ENCODE measurements around the gene ADM.

ADM gene

DNA sequence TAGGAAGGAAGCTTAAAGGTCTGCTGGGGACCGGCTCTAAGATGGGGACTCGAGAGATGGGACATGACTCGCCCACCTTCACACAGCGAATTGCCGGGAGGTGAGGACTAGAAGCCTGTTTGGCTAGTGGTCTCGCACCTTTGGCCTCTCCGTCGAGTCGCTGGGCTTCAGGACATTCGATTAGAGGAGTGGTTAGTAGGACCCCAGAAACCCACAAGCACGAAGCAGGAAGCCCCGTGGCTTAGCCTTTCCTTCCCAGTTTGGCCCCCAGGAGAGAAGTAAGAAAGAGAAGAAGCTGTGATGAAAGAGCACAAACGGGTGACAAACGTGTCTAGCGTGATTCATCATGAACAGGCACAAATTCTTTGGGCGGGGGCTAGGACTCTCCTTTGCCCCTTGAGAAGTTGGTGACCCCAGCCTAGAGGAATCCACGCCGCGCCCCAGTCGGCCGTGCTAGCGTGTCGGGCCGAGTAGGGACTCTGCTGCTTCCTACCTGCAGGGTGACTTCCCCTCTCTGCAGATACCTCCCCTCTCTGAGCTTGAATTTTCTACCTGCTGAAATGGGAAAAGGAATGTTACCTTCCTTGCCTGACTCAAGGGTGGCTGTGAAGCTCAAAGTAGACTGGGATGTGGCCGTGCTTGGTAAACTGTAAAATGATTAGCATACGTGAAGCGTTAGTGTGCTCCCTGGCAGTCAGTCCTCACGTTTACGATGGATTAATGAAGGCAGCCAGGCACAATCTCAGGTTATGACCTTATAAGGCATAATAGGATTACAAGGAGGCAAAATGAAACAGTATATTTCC, 1.1 kb upstream of the ADM start:
- H3K79me2 ChIP-seq (ENCODE audit: low read length): peaks cover 65% of the 10 kb centered on the region
- H3F3A ChIP-seq (ENCODE audit: insufficient read depth, low read length): peaks cover 66% of the 10 kb centered on the region

DNA sequence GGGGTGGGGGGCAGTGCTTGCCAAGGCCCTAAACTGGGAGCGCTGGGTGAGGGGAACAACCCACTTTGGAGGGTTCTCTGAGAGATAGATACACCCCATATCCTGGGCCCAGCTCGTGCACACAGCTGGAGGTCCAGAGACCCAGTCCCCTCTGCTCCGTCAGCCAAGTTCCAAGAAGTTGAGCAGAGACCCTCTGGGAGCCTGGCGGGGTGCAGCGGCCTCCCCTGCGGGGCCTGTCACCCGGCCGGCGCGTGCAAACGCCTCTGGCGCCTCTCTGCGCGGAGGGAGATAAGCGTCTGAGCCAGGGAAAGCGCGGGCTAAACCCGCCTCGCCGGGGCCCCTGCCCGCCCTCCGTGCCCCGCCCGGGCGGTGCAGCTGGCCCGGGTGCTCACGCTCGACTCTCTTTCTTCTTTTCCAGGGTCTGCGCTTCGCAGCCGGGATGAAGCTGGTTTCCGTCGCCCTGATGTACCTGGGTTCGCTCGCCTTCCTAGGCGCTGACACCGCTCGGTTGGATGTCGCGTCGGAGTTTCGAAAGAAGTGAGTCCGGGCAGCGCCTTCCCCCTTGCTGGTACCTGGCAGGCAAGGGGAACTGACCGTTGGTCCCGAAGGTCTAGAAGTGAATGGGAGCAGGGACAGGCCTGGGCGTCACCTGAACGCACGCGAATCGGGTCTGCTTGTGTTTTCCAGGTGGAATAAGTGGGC, 540 bp downstream of the ADM start:
- Histone ChIP-seq H3K4me1 (ENCODE audit: low read length) (peaks cover 19% of the 10 kb centered on the region), H3K79me2 (ENCODE audit: low read length) (peaks cover 66% of the 10 kb centered on the region), H3K27me3 (replicated peaks; ENCODE audit: insufficient read depth, low read length) (no peaks in the 10 kb centered on the region), H3K36me3 (replicated peaks; ENCODE audit: insufficient read depth, low read length) (peaks cover 17% of the 10 kb centered on the region), H4K20me1 (ENCODE audit: insufficient read depth, low read length) (0 out of 2 replicates have a peak, but pooled peaks cover 7% of the 10 kb centered on the region), H3F3A (ENCODE audit: insufficient read depth, low read length) (peaks cover 82% of the 10 kb centered on the region), H2AFZ (ENCODE audit: low read length) (no peak overlapping the region), H3K4me2 (ENCODE audit: low read depth, low read length) (peak overlapping the region; percentile 95), H3K9ac (ENCODE audit: low read length) (peak overlapping the region; percentile 97), H3K9me2 (replicated peaks; ENCODE audit: insufficient read depth, low read length) (no peaks in the 10 kb centered on the region), H3K27ac (ENCODE audit: low read length) (peak overlapping the region; percentile 97), H3K9me3 (replicated peaks; ENCODE audit: insufficient read depth, low read length) (no peaks in the 10 kb centered on the region), H3K4me3 (ENCODE audit: low read length) (peak overlapping the region; percentile 96)
- DNase-seq: peak; percentile 20
- TF ChIP-seq EZH2 (optimal IDR thresholded peaks at IDR 0.05; ENCODE audit: low read depth, low read length): no peak
- no peak for TF ChIP-seq CTCF (IDR thresholded peaks at IDR 0.05; ENCODE audit: low read length)
- TF ChIP-seq EZH2phosphoT487 (IDR thresholded peaks at IDR 0.05; ENCODE audit: low read length): no peak

More for the DNA sequence above, 1.1 kb upstream of the ADM start:
- Histone ChIP-seq H3K4me2 (ENCODE audit: low read depth, low read length) (peak overlapping the region; percentile 95), H3K27ac (ENCODE audit: low read length) (peak overlapping the region; percentile 97), H3K9me3 (replicated peaks; ENCODE audit: insufficient read depth, low read length) (no peaks in the 10 kb centered on the region), H3K4me1 (ENCODE audit: low read length) (peaks cover 7% of the 10 kb centered on the region), H3K9ac (ENCODE audit: low read length) (peak overlapping the region; percentile 97), H3K4me3 (ENCODE audit: low read length) (peak overlapping the region; percentile 96), H3K9me2 (replicated peaks; ENCODE audit: insufficient read depth, low read length) (no peaks in the 10 kb centered on the region), H2AFZ (ENCODE audit: low read length) (peak overlapping the region; percentile 60), H4K20me1 (ENCODE audit: insufficient read depth, low read length) (0 out of 2 replicates have a peak, but pooled peaks cover 7% of the 10 kb centered on the region), H3K27me3 (replicated peaks; ENCODE audit: insufficient read depth, low read length) (no peaks in the 10 kb centered on the region), H3K36me3 (replicated peaks; ENCODE audit: insufficient read depth, low read length) (peaks cover 17% of the 10 kb centered on the region)
- DNase-seq: peak; percentile 59
- TF ChIP-seq EZH2phosphoT487 (IDR thresholded peaks at IDR 0.05; ENCODE audit: low read length) (no peak), EZH2 (optimal IDR thresholded peaks at IDR 0.05; ENCODE audit: low read depth, low read length) (no peak), CTCF (IDR thresholded peaks at IDR 0.05; ENCODE audit: low read length) (no peak)

DNA sequence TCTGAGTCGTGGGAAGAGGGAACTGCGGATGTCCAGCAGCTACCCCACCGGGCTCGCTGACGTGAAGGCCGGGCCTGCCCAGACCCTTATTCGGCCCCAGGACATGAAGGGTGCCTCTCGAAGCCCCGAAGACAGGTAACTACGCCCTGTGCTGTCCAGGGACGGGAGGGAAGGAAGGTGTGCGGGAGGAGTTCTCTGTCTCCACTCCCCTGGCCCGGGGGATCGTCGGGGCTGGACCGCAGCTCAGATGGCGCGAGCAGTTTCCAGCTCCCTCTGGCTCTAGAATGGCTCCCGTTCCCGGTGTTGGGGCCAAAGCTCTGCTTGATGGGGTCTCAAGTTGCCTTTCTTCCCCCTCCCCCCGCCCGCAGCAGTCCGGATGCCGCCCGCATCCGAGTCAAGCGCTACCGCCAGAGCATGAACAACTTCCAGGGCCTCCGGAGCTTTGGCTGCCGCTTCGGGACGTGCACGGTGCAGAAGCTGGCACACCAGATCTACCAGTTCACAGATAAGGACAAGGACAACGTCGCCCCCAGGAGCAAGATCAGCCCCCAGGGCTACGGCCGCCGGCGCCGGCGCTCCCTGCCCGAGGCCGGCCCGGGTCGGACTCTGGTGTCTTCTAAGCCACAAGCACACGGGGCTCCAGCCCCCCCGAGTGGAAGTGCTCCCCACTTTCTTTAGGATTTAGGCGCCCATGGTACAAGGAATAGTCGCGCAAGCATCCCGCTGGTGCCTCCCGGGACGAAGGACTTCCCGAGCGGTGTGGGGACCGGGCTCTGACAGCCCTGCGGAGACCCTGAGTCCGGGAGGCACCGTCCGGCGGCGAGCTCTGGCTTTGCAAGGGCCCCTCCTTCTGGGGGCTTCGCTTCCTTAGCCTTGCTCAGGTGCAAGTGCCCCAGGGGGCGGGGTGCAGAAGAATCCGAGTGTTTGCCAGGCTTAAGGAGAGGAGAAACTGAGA, 1.4 kb downstream of the ADM start:
- Histone ChIP-seq H3K4me3 (ENCODE audit: low read length) (peak overlapping the region; percentile 96), H3K4me1 (ENCODE audit: low read length) (peaks cover 27% of the 10 kb centered on the region), H3K9me2 (replicated peaks; ENCODE audit: insufficient read depth, low read length) (no peaks in the 10 kb centered on the region), H3F3A (ENCODE audit: insufficient read depth, low read length) (peaks cover 90% of the 10 kb centered on the region), H3K9ac (ENCODE audit: low read length) (peak overlapping the region; percentile 97), H3K4me2 (ENCODE audit: low read depth, low read length) (peak overlapping the region; percentile 95), H2AFZ (ENCODE audit: low read length) (no peak overlapping the region), H3K9me3 (replicated peaks; ENCODE audit: insufficient read depth, low read length) (no peaks in the 10 kb centered on the region), H3K79me2 (ENCODE audit: low read length) (peaks cover 66% of the 10 kb centered on the region), H4K20me1 (ENCODE audit: insufficient read depth, low read length) (0 out of 2 replicates have a peak, but pooled peaks cover 7% of the 10 kb centered on the region), H3K36me3 (replicated peaks; ENCODE audit: insufficient read depth, low read length) (peaks cover 17% of the 10 kb centered on the region), H3K27me3 (replicated peaks; ENCODE audit: insufficient read depth, low read length) (no peaks in the 10 kb centered on the region), H3K27ac (ENCODE audit: low read length) (peak overlapping the region; percentile 97)
- TF ChIP-seq EZH2 (optimal IDR thresholded peaks at IDR 0.05; ENCODE audit: low read depth, low read length) (no peak), CTCF (IDR thresholded peaks at IDR 0.05; ENCODE audit: low read length) (no peak), EZH2phosphoT487 (IDR thresholded peaks at IDR 0.05; ENCODE audit: low read length) (no peak)
- DNase-seq: peak; percentile 32

All from MM.1S (cell line).